NT2/D1 (cell line): ENCODE results near the gene C10orf53.

Experiments used
- DNase-seq: peaks from one replicate; pipeline ENCODE4 v3.0.0-alpha.2; 2011; ENCODE audit warnings: low read depth, low spot score
- H3K27me3 ChIP-seq: 2 replicates; pipeline ENCODE4 v1.6.0; 2011; ENCODE audit warnings: mild to moderate bottlenecking; ENCODE audit not compliant: insufficient read length, insufficient read depth
- H3K36me3 ChIP-seq: 2 replicates; pipeline ENCODE4 v1.6.1; 2011; ENCODE audit warnings: mild to moderate bottlenecking, low read length, mixed read lengths; ENCODE audit not compliant: insufficient read depth, insufficient read length
- H3K4me1 ChIP-seq: 2 replicates; pipeline ENCODE4 v1.5.1; 2011; ENCODE audit not compliant: insufficient read depth, insufficient read length
- H3K4me3 ChIP-seq: 2 replicates; pipeline ENCODE4 v1.5.1; 2011; ENCODE audit warnings: low read depth; ENCODE audit not compliant: insufficient read length
- H3K9ac ChIP-seq: 2 replicates; pipeline ENCODE4 v1.6.0; 2011; ENCODE audit warnings: low read depth; ENCODE audit not compliant: insufficient read length
- H3K9me3 ChIP-seq: 2 replicates; pipeline ENCODE4 v1.5.1; 2011; ENCODE audit warnings: mild to moderate bottlenecking, low read length; ENCODE audit not compliant: insufficient read depth
- SUZ12 ChIP-seq: IDR thresholded peaks from 2 replicates; pipeline ENCODE4 v1.6.1; 2011; ENCODE audit not compliant: insufficient read length, insufficient read depth; ENCODE audit errors: extremely low read depth
- YY1 ChIP-seq: IDR thresholded peaks from 2 replicates; pipeline ENCODE4 v1.6.1; 2011; ENCODE audit not compliant: insufficient read length, insufficient read depth
- ZNF274 ChIP-seq: IDR thresholded peaks from 2 replicates; pipeline ENCODE4 v1.6.1; 2011; ENCODE audit warnings: mild to moderate bottlenecking, low read depth, low read length

The C10orf53 gene

GRCh38 chr10:49745756-49746155, 66.3 kb downstream of the C10orf53 start:
- Histone ChIP-seq H3K9ac (no peak overlapping the region), H3K36me3 (peaks cover 25% of the 10 kb centered on the region), H3K9me3 (no peaks in the 10 kb centered on the region), H3K27me3 (no peaks in the 10 kb centered on the region), H3K4me1 (no peaks in the 10 kb centered on the region), H3K4me3 (no peak overlapping the region)
- no peak for TF ChIP-seq YY1
- DNase-seq, result no peak

GRCh38 chr10:49746626-49747302, 67.3 kb downstream of the C10orf53 start:
- TF ChIP-seq YY1 (no peak), ZNF274 (no peak), SUZ12 (no peak)
- Histone ChIP-seq H3K9me3 (no peaks in the 10 kb centered on the region), H3K9ac (no peak overlapping the region), H3K27me3 (no peaks in the 10 kb centered on the region), H3K4me3 (no peak overlapping the region), H3K36me3 (peaks cover 25% of the 10 kb centered on the region), H3K4me1 (no peaks in the 10 kb centered on the region)
- no peak for DNase-seq
